ENCODE measurements around the gene CYB5B. TPM values are rescaled to one million over a fixed set of nuclear protein-coding genes. Genes with fewer than 3 reads are reported as not detected.

Gene CYB5B
- total and polyA plus RNA-seq, 9 donors = 55.5 to 74.5 (median 66.7) TPM

GRCh38 chr16:69467080-69467479 is 42.7 kb downstream of the CYB5B start:
- no peak overlapping the region for H3K4me3 ChIP-seq (ENCODE audit: low read length)
- DNase-seq = no peak
- no peaks in the 10 kb centered on the region for H3K9me3 ChIP-seq (replicated peaks; ENCODE audit: control insufficient read depth, low read depth, low read length)
- H3K27ac ChIP-seq (ENCODE audit: low read length) = no peak overlapping the region
- H3K27me3 ChIP-seq (ENCODE audit: control insufficient read depth, insufficient read depth, low read length) = no peaks in the 10 kb centered on the region
- H3K36me3 ChIP-seq (ENCODE audit: control insufficient read depth, insufficient read depth, low read length) = peaks cover 12% of the 10 kb centered on the region
- no CpG with 5 or more reads among the region's 1 CpG for WGBS (ENCODE audit: insufficient coverage)
- H3K4me1 ChIP-seq (ENCODE audit: control insufficient read depth, insufficient read depth, low read length) = no peaks in the 10 kb centered on the region

- DNase-seq = no peak
- Histone ChIP-seq H3K36me3 (ENCODE audit: control insufficient read depth, insufficient read depth, low read length) (peaks cover 7% of the 10 kb centered on the region), H3K4me1 (ENCODE audit: control insufficient read depth, insufficient read depth, low read length) (no peaks in the 10 kb centered on the region), H3K27ac (ENCODE audit: low read length) (no peak overlapping the region), H3K27me3 (ENCODE audit: control insufficient read depth, insufficient read depth, low read length) (no peaks in the 10 kb centered on the region), H3K4me3 (ENCODE audit: low read length) (no peak overlapping the region), H3K9me3 (replicated peaks; ENCODE audit: control insufficient read depth, low read depth, low read length) (no peaks in the 10 kb centered on the region)
- WGBS (ENCODE audit: insufficient coverage) = 71% methylated on average over 4 of the region's 8 CpGs
These were observed 43.2 kb downstream of the CYB5B start for GRCh38 chr16:69467531-69468204.

GRCh38 chr16:69469807-69470561 is 45.6 kb downstream of the CYB5B start:
- Histone ChIP-seq H3K9me3 (replicated peaks; ENCODE audit: control insufficient read depth, low read depth, low read length) (no peaks in the 10 kb centered on the region), H3K4me1 (ENCODE audit: control insufficient read depth, insufficient read depth, low read length) (no peaks in the 10 kb centered on the region), H3K4me3 (ENCODE audit: low read length) (no peak overlapping the region), H3K36me3 (ENCODE audit: control insufficient read depth, insufficient read depth, low read length) (peaks cover 2% of the 10 kb centered on the region), H3K27me3 (ENCODE audit: control insufficient read depth, insufficient read depth, low read length) (no peaks in the 10 kb centered on the region), H3K27ac (ENCODE audit: low read length) (no peak overlapping the region)
- DNase-seq = peak; percentile 26
- 63% methylated on average over 1 of the region's 4 CpGs for WGBS (ENCODE audit: insufficient coverage)

- no peak overlapping the region for H3K4me3 ChIP-seq (ENCODE audit: low read length)
- WGBS (ENCODE audit: insufficient coverage) = no CpG with 5 or more reads among the region's 1 CpG
These were observed 46.7 kb downstream of the CYB5B start for GRCh38 chr16:69471121-69471520.

GRCh38 chr16:69474408-69474807 is 50.0 kb downstream of the CYB5B start:
- Histone ChIP-seq H3K4me1 (ENCODE audit: control insufficient read depth, insufficient read depth, low read length) (peaks cover 3% of the 10 kb centered on the region), H3K4me3 (ENCODE audit: low read length) (no peak overlapping the region), H3K36me3 (ENCODE audit: control insufficient read depth, insufficient read depth, low read length) (no peaks in the 10 kb centered on the region), H3K9me3 (replicated peaks; ENCODE audit: control insufficient read depth, low read depth, low read length) (no peaks in the 10 kb centered on the region), H3K27ac (ENCODE audit: low read length) (no peak overlapping the region), H3K27me3 (ENCODE audit: control insufficient read depth, insufficient read depth, low read length) (peaks cover 2% of the 10 kb centered on the region)
- DNase-seq = no peak

More at GRCh38 chr16:69471121-69471520, 46.7 kb downstream of the CYB5B start:
- DNase-seq = no peak
- Histone ChIP-seq H3K9me3 (replicated peaks; ENCODE audit: control insufficient read depth, low read depth, low read length) (no peaks in the 10 kb centered on the region), H3K36me3 (ENCODE audit: control insufficient read depth, insufficient read depth, low read length) (no peaks in the 10 kb centered on the region), H3K27ac (ENCODE audit: low read length) (no peak overlapping the region), H3K27me3 (ENCODE audit: control insufficient read depth, insufficient read depth, low read length) (no peaks in the 10 kb centered on the region), H3K4me1 (ENCODE audit: control insufficient read depth, insufficient read depth, low read length) (no peaks in the 10 kb centered on the region)

- Histone ChIP-seq H3K36me3 (ENCODE audit: control insufficient read depth, insufficient read depth, low read length) (no peaks in the 10 kb centered on the region), H3K9me3 (replicated peaks; ENCODE audit: control insufficient read depth, low read depth, low read length) (no peaks in the 10 kb centered on the region), H3K27ac (ENCODE audit: low read length) (no peak overlapping the region), H3K4me1 (ENCODE audit: control insufficient read depth, insufficient read depth, low read length) (peaks cover 13% of the 10 kb centered on the region), H3K27me3 (ENCODE audit: control insufficient read depth, insufficient read depth, low read length) (peaks cover 2% of the 10 kb centered on the region), H3K4me3 (ENCODE audit: low read length) (no peak overlapping the region)
- DNase-seq = no peak
- WGBS (ENCODE audit: insufficient coverage) = 17% methylated on average over 1 of the region's 1 CpG
These were observed 52.6 kb downstream of the CYB5B start for GRCh38 chr16:69476920-69477443.

GRCh38 chr16:69477546-69477945 is 53.1 kb downstream of the CYB5B start:
- 40% methylated on average over 1 of the region's 6 CpGs for WGBS (ENCODE audit: insufficient coverage)
- peaks cover 18% of the 10 kb centered on the region for H3K4me1 ChIP-seq (ENCODE audit: control insufficient read depth, insufficient read depth, low read length)
- no peaks in the 10 kb centered on the region for H3K36me3 ChIP-seq (ENCODE audit: control insufficient read depth, insufficient read depth, low read length)
- no peak overlapping the region for H3K27ac ChIP-seq (ENCODE audit: low read length)
- DNase-seq = no peak
- H3K9me3 ChIP-seq (replicated peaks; ENCODE audit: control insufficient read depth, low read depth, low read length) = no peaks in the 10 kb centered on the region
- H3K4me3 ChIP-seq (ENCODE audit: low read length) = no peak overlapping the region
- peaks cover 2% of the 10 kb centered on the region for H3K27me3 ChIP-seq (ENCODE audit: control insufficient read depth, insufficient read depth, low read length)

GRCh38 chr16:69478685-69479084 is 54.3 kb downstream of the CYB5B start:
- no CpG with 5 or more reads among the region's 6 CpGs for WGBS (ENCODE audit: insufficient coverage)
- Histone ChIP-seq H3K9me3 (replicated peaks; ENCODE audit: control insufficient read depth, low read depth, low read length) (no peaks in the 10 kb centered on the region), H3K27me3 (ENCODE audit: control insufficient read depth, insufficient read depth, low read length) (peaks cover 2% of the 10 kb centered on the region), H3K4me1 (ENCODE audit: control insufficient read depth, insufficient read depth, low read length) (peaks cover 27% of the 10 kb centered on the region), H3K27ac (ENCODE audit: low read length) (no peak overlapping the region), H3K4me3 (ENCODE audit: low read length) (no peak overlapping the region), H3K36me3 (ENCODE audit: control insufficient read depth, insufficient read depth, low read length) (no peaks in the 10 kb centered on the region)
- DNase-seq = no peak

GRCh38 chr16:69479775-69480174 is 55.4 kb downstream of the CYB5B start:
- no peak for DNase-seq
- H3K36me3 ChIP-seq (ENCODE audit: control insufficient read depth, insufficient read depth, low read length) = no peaks in the 10 kb centered on the region
- peaks cover 29% of the 10 kb centered on the region for H3K4me1 ChIP-seq (ENCODE audit: control insufficient read depth, insufficient read depth, low read length)
- no peak overlapping the region for H3K27ac ChIP-seq (ENCODE audit: low read length)
- WGBS (ENCODE audit: insufficient coverage) = no CpG with 5 or more reads among the region's 3 CpGs
- H3K27me3 ChIP-seq (ENCODE audit: control insufficient read depth, insufficient read depth, low read length) = peaks cover 2% of the 10 kb centered on the region
- H3K4me3 ChIP-seq (ENCODE audit: low read length) = no peak overlapping the region
- no peaks in the 10 kb centered on the region for H3K9me3 ChIP-seq (replicated peaks; ENCODE audit: control insufficient read depth, low read depth, low read length)

GRCh38 chr16:69481901-69482341 is 57.5 kb downstream of the CYB5B start:
- peaks cover 28% of the 10 kb centered on the region for H3K4me1 ChIP-seq (ENCODE audit: control insufficient read depth, insufficient read depth, low read length)
- H3K27ac ChIP-seq (ENCODE audit: low read length) = peak overlapping the region; percentile 87
- peaks cover 3% of the 10 kb centered on the region for H3K27me3 ChIP-seq (ENCODE audit: control insufficient read depth, insufficient read depth, low read length)
- no peak overlapping the region for H3K4me3 ChIP-seq (ENCODE audit: low read length)
- H3K36me3 ChIP-seq (ENCODE audit: control insufficient read depth, insufficient read depth, low read length) = no peaks in the 10 kb centered on the region
- 25% methylated on average over 12 of the region's 12 CpGs for WGBS (ENCODE audit: insufficient coverage)
- DNase-seq = peak; percentile 94
- H3K9me3 ChIP-seq (replicated peaks; ENCODE audit: control insufficient read depth, low read depth, low read length) = no peaks in the 10 kb centered on the region
